HTR-8/SVneo (cell line): ENCODE data around the gene RPL38.

Experiments
- DNase-seq: peaks from one replicate; pipeline ENCODE4 v3.0.0; 2011; ENCODE audit warnings: low spot score, mixed read lengths; ENCODE audit not compliant: insufficient read length
- FAIRE-seq: peaks from 2 replicates; lab custom pipeline; 2011; peaks lifted over from hg19 to GRCh38; lab: Jason Lieb, UNC

The RPL38 gene

DNA sequence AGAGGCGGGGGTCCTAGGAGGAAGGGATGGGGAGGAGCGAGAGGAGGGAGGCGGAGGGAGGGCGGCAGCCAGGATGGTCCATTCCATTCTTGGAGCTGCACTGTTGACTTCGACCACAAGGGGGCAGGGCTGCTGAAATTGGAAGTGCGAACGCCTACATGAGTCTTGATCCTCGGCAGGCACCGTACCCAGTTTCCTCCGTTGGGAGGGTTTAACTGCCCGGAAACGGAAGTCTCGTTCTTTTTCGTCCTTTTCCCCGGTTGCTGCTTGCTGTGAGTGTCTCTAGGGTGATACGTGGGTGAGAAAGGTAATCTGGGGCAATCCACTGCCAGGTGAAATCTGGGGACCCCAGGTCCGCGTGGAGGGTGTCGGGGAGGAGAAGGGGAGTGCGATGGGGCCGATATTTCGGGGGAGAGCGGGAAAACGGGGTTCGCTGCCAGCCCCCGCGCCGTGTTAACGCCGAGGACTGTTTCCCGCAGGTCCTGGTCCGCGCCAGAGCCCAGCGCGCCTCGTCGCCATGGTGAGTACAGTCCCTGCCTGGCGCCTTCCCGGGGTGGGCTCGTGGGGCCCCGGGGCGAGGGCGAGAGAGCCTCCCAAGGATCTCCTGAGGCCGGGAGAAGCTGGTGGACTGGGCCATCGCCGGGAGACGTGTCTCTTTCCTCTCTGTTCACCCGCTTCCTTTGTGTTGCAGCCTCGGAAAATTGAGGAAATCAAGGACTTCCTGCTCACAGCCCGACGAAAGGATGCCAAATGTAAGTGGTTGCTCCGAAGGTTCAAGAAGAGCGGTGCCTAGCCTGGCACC, at the start of gene RPL38:
Gene RPL38, plus strand, starts transcription at position 240 of the 802 bp plus-strand sequence. Its CDS starts 278 bp downstream, at position 518.
- FAIRE-seq (peak; percentile 96), DNase-seq (peak; percentile 95)

DNA sequence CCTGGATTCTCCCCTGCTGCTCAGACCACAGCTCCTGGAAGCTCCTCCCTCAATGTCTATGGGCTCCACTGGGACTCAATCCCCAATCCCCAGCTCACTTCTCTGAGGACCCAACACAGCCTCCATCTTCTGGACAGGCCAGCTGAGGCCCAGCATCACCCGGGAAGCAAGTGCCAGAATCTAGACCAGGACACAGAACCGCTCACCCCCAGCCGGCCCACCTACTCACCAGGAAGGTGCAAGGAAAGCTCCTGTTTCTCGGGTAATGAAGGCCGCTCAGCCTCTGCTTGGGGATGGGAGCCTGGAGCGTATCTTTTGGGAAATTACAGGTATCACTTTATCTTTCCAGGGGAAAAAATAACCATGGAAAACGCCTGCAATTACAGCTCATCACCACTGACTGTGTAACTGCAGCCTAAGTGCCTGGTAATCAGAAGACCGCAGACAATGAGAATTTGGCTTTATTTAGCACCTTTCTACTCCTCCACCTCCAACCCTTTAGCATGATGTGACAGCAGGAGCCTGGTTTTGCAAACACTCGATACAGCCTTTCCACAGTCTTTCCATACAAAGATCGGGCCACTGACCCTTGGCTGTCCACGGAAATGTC, 49.6 kb upstream of the RPL38 start:
- FAIRE-seq (no peak), DNase-seq (no peak)

DNA sequence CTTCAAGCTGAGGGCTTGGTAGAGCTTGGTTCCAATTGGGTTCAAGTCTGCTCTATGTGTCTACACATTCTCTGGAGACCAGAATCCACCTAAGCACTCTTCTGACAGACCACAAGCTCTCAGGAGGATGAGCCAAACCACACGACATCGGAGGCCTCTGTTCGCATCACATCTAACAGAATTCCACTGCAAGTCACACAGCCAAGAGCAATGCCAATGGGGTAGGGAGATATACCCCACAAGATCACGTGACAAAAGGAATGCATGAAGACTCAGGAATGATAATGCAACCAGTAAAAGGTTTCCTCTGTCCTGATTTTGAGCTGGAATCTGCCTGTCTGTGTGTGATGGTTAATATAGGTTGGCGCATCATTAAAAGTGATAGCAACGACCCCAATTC, 46.6 kb upstream of the RPL38 start:
- FAIRE-seq = no peak
- no peak for DNase-seq

DNA sequence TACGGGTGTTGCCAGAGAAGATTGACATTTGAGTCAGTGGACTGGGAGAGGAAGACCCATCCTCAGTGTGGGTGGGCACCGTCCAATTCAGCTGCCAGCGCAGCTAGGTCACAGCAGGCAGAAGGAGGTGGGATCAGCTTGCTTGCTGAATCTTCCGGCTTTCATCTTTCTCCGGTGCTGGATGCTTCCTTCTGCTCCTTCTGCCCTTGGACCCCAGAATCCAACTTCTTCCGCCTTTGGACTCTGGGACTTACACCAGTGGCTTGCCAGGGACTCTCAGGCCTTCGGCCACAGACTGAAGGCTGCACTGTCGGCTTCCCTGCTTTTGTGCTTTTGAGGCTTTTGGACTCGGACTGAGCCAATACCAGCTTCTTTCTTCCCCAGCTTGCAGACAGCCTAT, 46.1 kb upstream of the RPL38 start:
- DNase-seq (no peak), FAIRE-seq (no peak)

DNA sequence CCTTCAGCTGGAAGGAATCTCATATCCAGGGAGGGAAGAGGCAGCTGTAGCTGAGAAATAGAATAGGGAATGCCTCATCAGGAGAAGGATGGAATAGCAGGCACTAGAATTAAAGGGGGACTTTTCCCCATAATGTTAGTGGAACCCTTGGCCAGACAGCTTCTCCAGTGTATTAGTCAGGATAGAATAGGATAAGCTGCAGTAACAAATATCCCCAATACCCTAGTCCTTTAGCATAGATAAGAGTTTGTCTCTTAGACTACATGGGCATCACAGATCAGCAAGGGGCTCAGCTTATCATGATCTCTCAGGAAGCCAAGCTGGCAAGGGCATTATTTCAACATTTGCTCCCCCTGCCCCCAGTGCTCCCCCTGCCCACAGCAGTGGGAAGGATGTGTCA, 44.7 kb upstream of the RPL38 start:
- FAIRE-seq (no peak), DNase-seq (no peak)

DNA sequence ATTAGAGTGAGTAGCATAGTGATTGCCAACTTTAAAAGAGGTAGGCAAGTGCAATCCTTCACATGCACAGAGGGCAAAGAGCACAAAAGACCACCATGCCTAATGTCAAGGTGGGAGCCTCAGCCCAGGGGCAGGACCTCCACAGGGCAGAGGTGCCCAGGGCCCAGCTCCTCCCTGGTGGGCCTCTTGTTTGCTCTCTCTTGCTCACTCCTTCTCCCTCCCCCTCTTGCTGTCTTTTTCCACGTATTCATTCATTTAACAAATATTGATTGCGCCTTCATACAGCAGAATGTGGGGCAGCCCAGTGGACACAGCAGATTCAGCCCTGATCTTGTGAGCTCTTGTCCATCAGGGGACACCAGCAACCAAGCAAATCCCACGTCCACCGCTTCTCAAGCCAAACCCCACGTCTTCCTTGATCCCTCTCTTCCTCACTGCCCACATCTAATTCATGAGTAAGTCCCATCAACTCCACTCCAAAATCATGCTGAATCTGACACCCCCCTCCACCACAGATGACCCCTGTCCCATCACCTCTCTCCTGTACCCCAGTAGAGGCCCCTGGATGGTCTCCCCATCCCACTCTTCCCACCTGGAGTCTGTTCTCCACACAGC, 44.1 kb upstream of the RPL38 start:
- DNase-seq (no peak), FAIRE-seq (no peak)

DNA sequence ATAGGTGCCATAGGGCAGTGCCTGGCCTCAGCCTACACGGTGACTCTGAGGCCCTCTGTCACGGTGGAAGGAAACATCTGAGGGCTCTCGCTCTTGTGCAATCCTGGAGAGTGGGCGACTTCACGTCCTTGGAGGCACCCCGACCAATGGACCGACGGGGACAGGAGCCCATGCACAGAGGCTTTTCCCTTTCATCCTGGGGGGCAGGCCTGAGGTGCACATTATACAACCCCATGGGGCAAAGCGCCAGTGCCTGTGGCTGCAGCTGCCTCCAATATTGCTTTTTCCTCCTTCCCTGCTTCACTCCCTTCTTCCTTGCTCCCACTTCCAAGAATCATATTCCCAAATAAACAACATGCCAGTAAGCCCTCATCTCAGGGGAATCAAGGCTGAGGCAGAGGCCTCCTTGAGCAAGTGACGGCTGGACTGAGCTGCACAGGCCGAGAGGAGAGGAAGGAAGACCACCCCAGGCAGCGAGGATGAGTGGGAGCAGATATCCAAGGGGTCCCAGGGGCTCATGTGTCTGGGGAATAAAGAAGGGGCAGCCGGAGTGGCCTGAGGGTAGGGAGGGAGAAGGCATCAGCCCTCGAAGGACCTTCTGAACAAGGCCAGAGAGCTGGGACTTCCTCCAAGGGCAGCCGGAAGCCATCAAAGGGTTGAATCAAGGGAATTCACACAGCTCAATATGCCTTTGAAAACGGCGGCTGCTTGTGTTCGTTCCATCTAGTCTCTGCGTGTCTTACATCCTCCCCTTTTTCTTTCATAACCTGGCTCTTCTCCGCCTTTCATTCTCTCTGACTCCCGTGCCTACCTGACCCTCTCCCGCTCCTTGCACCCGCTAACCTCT, 42.6 kb upstream of the RPL38 start:
- FAIRE-seq (no peak), DNase-seq (no peak)

DNA sequence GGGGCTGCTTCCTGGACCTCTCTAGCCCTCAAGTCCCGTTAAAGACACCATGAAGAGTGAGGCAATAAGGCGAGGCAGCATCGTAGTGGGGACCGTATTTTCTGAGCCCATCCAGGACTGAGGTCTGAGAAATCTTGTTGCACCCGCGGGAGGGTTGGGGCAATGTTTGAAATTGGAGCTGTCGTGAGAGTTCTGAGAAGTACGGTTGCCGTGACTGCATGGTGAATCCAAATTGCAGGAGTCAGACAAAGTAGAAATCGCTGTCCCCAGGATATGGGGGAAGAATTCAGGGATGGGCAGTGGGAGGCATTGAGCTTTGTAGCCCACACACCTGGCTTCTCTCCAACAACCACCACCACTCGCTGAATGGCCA, 42.0 kb upstream of the RPL38 start:
- no peak for DNase-seq
- FAIRE-seq = no peak

DNA sequence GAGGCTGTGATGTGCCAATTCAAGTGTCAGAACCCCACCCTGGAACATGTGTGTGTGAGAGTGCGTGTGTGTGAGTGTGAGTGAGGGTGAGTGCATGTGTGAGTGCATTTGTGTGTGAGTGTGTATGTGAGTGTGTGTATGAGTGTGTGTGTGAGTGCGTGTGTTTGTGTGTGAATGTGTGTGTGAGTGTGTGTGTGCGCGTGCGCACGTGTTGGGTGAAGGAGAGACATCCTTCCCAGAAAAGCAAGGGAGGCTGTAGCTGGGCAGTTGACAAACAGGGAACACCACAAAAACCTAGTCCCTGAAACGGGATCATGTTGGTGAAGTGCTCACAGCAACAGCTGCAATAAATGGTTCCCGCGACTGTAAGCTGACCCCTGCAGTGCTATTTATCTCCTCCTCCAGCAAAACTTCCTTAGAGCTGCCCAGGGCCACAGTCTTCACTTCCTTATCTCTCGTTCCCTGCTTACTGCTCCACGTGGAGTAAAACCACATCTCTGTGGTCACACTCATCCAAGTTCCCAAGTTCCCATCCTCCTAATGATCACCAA, 40.1 kb upstream of the RPL38 start:
- FAIRE-seq (peak; percentile 84), DNase-seq (no peak)

DNA sequence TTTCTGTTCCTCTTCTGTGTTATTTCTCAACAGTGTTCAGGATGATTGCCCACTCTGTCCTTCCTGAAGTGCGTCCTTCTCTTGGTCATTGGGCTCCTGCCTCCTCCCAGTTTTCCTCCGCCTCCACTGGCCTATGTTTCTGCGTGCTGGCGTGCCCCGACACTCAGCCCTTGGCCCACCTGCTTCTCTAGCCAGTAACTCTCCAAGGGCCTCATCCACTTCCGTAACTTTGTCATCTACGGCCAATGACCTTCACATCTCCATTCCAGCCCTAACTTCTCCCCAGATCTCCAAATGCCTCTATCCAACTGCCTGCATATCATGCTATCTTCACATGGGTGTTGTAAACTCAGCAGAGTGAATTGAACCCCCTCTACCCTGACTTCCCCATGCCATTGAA, 39.6 kb upstream of the RPL38 start:
- FAIRE-seq (no peak), DNase-seq (no peak)

DNA sequence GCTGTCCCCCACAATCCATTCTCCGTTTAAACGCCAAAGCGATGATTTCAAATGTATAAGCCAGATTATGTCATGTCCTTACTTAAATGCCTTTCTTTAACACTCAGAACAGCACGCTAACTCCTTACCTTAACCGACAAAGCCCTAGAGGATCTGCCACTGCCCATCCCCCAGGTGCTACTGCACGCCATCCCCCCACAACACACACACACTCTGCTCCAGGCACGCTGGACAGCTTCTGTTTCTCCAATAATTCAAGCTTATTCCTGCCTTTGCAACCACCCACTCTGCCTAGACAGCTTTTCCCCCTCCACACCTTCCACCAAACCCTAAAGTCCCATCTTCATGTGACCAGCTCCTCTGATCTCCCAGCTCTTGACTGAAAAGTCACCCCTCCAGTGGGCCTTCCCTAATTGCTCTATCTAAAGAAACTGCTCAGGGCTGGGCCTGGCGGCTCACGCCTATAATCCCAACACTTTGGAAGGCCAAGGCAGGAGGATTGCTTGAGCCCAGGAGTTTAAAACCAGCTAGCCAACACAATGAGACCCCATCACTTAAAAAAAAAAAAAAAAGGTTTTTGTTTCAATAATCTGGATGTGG, 38.9 kb upstream of the RPL38 start:
- DNase-seq = no peak

DNA sequence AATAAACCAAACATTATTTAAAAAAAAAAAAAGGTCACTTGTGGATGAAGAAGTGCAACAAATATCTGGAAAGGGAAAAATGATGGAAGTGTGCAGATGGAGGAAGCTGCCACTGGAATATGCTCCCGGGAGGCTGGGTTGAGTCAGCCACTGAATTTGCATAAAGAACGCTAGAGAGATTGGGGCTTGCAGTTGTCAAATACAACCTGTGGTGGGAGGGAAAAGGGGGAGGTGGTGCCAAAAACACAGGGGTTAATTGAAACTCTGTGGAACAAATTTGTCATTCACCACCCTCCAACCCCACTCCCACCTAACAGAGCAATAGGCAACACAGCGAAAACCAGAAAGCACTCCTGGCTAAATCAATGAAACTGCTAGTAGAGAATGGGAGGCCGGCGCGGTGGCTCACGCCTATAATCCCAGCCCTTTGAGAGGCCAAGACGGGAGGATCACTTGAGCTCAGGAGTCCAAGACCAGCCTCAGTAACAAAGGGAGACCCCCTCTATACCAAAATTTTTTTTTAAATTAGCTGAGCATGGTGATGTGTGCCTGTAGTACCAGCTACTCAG, 37.6 kb upstream of the RPL38 start:
- no peak for FAIRE-seq

More for the DNA sequence above, 38.9 kb upstream of the RPL38 start:
- FAIRE-seq = no peak

DNA sequence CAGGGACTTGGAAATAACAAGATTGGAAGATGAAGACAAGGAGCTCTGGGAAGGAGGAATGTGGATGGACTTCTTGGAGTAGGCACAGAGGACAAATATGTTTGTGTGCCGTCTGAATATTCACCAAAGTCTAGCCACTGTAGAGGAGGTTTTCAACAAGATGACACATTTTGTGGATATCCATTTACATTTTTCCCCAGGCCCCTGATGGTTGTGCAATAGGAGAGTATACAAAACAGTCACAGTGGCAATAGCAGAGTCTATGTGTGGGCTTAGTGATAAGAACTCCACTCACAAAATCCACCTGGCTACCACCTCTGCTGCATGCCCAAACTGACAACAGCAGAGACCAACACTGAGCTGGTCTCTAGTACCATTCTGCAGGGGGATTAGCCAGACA, 32.6 kb upstream of the RPL38 start:
- no peak for DNase-seq
- no peak for FAIRE-seq

More for the DNA sequence above, 37.6 kb upstream of the RPL38 start:
- DNase-seq = no peak

DNA sequence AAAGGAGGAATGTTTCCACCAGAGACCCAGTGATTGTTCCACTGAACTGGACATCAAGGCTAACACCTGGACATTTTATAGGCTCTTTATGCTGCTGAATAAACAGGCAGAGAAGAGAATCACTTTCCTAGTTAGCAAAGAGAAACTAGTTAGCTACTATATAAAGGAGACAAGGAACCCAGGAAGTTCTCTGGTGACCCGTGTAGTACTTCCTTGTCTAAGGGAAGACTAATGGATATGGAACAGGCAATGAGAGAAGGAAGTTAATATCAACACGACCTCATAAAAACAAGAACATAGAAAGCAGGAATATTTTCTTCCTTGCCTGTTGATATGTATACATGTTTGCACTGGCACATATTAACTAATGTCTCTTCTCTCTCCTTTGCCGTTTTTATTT, 30.8 kb upstream of the RPL38 start:
- DNase-seq (no peak), FAIRE-seq (no peak)

DNA sequence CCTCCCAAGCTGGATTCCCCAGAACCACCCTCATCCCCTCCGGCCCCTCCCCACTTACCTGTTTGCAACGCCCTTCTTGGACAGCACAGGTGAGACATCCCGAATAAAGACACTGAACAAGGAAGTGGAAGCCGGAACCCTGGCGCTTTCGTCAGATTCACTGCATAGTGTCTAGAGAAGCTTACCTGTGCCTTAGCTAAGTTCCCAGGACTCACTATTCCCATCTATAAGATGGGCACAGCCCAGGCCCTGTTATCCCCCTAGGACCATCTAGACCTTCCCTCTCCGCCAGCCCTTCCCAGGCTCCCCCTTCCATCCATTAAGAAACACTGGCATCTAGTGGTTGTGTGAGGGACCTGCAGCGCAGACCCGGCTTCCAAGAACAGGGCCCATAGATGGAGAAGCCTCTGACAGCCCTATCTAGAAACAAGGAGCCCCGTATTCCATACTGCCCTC, 26.9 kb upstream of the RPL38 start:
- FAIRE-seq (no peak), DNase-seq (peak; percentile 81)

DNA sequence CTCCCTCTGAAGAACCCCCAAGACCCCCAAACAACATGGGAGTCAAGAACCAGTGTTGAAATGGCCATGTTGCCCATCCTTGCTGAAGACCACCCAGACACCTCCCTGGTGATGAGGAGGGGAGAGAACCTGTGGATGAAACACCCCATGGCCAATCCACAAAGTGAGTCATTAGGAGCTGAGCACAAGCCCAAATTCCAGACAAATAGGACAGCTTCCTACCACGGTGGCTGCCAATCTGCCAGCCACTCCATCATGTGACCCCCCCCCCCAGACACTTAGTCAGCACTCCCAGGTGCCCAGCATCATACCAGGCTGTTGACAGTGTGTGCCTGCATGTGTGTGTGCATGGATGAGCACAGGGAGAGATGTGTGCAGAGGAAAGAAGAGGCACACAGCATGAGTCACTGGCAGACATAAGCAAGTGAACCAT, 26.4 kb upstream of the RPL38 start:
- FAIRE-seq (no peak), DNase-seq (no peak)

DNA sequence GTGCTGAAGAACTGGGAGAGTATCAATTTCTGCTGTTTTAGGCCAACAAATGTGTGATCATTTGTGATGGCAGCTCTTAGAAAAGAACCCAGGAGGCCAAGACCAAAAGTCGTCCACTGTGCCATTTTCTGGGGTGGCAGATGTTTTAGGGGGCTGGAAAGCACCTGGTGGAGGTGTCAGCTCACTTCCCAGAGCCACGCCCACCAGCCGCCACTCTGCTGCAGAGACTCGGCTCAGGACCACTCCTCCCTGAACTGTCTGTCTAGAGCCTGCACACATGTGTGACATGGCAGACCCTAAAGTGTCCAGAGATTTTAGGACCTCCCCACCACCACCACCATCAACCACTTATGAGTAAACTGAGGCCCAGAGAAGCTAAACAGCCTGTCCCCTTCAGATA, 23.9 kb upstream of the RPL38 start:
- no peak for FAIRE-seq
- DNase-seq = no peak

DNA sequence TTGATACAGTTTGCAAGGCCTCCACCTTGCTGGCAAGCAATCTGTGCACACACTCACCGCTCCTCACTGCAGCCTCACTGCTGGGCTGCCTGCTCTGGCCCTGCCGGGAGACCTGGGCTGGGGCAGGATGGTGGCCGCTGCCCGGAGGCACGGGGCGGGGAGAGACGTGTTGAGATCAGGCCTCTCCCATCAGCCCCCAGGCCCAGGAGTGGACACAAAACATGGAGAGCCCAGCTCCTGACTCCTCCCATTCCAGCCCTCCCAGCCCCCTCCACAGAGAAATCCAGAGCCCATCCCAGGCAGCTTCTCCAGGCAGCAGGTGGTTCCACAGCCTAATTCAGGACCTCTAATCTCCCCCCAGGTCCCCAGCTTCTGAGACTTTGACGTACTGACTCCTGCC, 23.1 kb upstream of the RPL38 start:
- no peak for DNase-seq
- FAIRE-seq = no peak

DNA sequence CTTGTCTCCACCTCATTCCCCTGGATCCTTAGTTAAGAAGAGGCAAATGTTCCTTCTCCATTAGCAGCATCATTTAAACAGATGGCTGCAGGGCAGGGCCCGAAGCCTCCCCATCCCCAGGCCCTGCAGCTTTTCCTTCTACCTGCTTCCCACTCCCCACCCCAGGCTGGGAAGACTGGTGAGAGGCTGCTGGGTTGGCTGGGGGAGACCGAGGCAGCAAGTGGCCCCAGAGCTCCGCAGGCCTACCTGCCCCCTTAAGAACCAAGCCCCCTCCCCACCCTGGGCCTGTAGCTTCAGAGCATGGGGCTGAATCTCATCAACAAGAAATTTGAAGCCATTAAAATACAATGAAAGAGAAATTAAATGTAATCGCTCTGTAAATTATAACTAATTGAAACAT, 22.1 kb upstream of the RPL38 start:
- DNase-seq (no peak), FAIRE-seq (no peak)
